HG03139 (cell line): ENCODE measurements around the gene CNPPD1.

Experiments
- ATAC-seq: cut with Tn5 transposase; IDR thresholded peaks from one replicate; pipeline ENCODE4 v1.9.1; 2021; ENCODE audit not compliant: unreplicated experiment

CNPPD1 gene

GRCh38 chr2:219123356-219124135 is 53.2 kb downstream of the CNPPD1 start:
- ATAC-seq: no peak

- ATAC-seq: no peak
These were observed 54.3 kb downstream of the CNPPD1 start for GRCh38 chr2:219122202-219122980.
